ENCODE measurements around the gene EPHB2. TPM values are rescaled to one million over a fixed set of nuclear protein-coding genes. Genes with fewer than 3 reads are reported as not detected.

The EPHB2 gene
- polyA plus RNA-seq, 4 donors: 1.1 to 52.5 (median 15.8) TPM

Other genes with a start within 250 kb of the EPHB2 start
- under 1 TPM in 2 of 4 donors, not detected in 2; 0.21 to 0.64 TPM for gene EPHA8, start 147.3 kb upstream of the EPHB2 start, polyA plus RNA-seq
- 100 to 1,000 TPM in 2 of 4 donors, 10 to 100 TPM in 2; 25.7 to 215 (median 108) TPM for gene C1QA, start 74.2 kb upstream of the EPHB2 start, polyA plus RNA-seq
- gene C1QC, start 67.2 kb upstream of the EPHB2 start, polyA plus RNA-seq: 100 to 1,000 TPM in 1 of 4 donors, 10 to 100 TPM in 3; 17.7 to 181 (median 85.2) TPM
- 100 to 1,000 TPM in 2 of 4 donors, 10 to 100 TPM in 2; 33.5 to 255 (median 95.1) TPM for gene C1QB, start 57.6 kb upstream of the EPHB2 start, polyA plus RNA-seq